OCI-LY1 (cell line): Measurements from ENCODE around the gene FMNL3.

Source experiments
- H2AFZ ChIP-seq: fragments of 200-600 bp; sonication (generic), shearing (Covaris generic); 2 replicates; pipeline ENCODE4 v1.6.0; 2014; ENCODE audit warnings: antibody characterized with exemption, mild to moderate bottlenecking, low read length
- H3F3A ChIP-seq: fragments of 200-600 bp; sonication (generic), shearing (Covaris generic); 2 replicates; pipeline ENCODE4 v1.6.0; 2014; ENCODE audit warnings: mild to moderate bottlenecking, antibody characterized with exemption, low read length, moderate library complexity; ENCODE audit not compliant: insufficient read depth
- H3K27ac ChIP-seq: fragments of 200-600 bp; sonication (generic); 2 replicates; pipeline ENCODE4 v1.5.1; 2014; ENCODE audit warnings: low read length, mixed run types, mild to moderate bottlenecking, low read depth; ENCODE audit not compliant: poor library complexity, severe bottlenecking
- H3K27me3 ChIP-seq: fragments of 200-600 bp; sonication (generic); 2 replicates; pipeline ENCODE4 v1.6.0; 2014; ENCODE audit warnings: antibody characterized with exemption, mild to moderate bottlenecking, low read length, moderate library complexity; ENCODE audit not compliant: insufficient read depth
- H3K36me3 ChIP-seq: fragments of 200-600 bp; sonication (generic); 2 replicates; pipeline ENCODE4 v1.6.1; 2014; ENCODE audit warnings: mild to moderate bottlenecking, antibody characterized with exemption, low read length, moderate library complexity, mixed read lengths; ENCODE audit not compliant: insufficient read depth
- H3K4me1 ChIP-seq: fragments of 200-600 bp; sonication (generic); 2 replicates; pipeline ENCODE4 v1.5.1; 2014; ENCODE audit warnings: mild to moderate bottlenecking, low read length, moderate library complexity; ENCODE audit not compliant: insufficient read depth, severe bottlenecking
- H3K4me2 ChIP-seq: fragments of 200-600 bp; sonication (generic), shearing (Covaris generic); 2 replicates; pipeline ENCODE4 v1.6.1; 2014; ENCODE audit warnings: low read length
- H3K4me3 ChIP-seq: fragments of 200-600 bp; sonication (generic); 2 replicates; pipeline ENCODE4 v1.5.1; 2014; ENCODE audit warnings: low read length, low read depth, mild to moderate bottlenecking, mixed read lengths; ENCODE audit not compliant: poor library complexity, severe bottlenecking
- H3K79me2 ChIP-seq: fragments of 200-600 bp; shearing (Covaris generic); 2 replicates; pipeline ENCODE4 v1.6.1; 2016; ENCODE audit warnings: mixed run types, low read length, mixed read lengths; ENCODE audit not compliant: insufficient read depth
- H3K9ac ChIP-seq: fragments of 200-600 bp; sonication (generic), shearing (Covaris generic); 2 replicates; pipeline ENCODE4 v1.6.1; 2014; ENCODE audit warnings: mild to moderate bottlenecking, low read length, mixed read lengths
- H3K9me2 ChIP-seq: fragments of 200-600 bp; sonication (generic), shearing (Covaris generic); 2 replicates; pipeline ENCODE4 v1.6.1; 2014; ENCODE audit warnings: low read depth, mild to moderate bottlenecking, low read length, mixed read lengths
- H3K9me3 ChIP-seq: fragments of 200-600 bp; shearing (Covaris generic); 2 replicates; pipeline ENCODE4 v1.6.1; 2014; ENCODE audit warnings: low read length, mixed read lengths
- H4K20me1 ChIP-seq: fragments of 200-600 bp; sonication (generic), shearing (Covaris generic); 2 replicates; pipeline ENCODE4 v1.6.0; 2016; ENCODE audit warnings: mild to moderate bottlenecking, low read length; ENCODE audit not compliant: insufficient read depth
- CTCF ChIP-seq: fragments of 200-600 bp; sonication (generic), shearing (Covaris generic); IDR thresholded peaks from 2 replicates; pipeline ENCODE4 v1.5.1; 2017; ENCODE audit warnings: mild to moderate bottlenecking, antibody characterized with exemption, low read length, moderate library complexity, mixed read lengths
- EZH2 ChIP-seq: fragments of 200-600 bp; sonication (generic), shearing (Covaris generic); IDR thresholded peaks from 2 replicates; pipeline ENCODE4 v1.8.0; 2017; ENCODE audit warnings: borderline replicate concordance, mixed run types, mild to moderate bottlenecking, antibody characterized with exemption, low read length, moderate library complexity, mixed read lengths

The FMNL3 gene

DNA sequence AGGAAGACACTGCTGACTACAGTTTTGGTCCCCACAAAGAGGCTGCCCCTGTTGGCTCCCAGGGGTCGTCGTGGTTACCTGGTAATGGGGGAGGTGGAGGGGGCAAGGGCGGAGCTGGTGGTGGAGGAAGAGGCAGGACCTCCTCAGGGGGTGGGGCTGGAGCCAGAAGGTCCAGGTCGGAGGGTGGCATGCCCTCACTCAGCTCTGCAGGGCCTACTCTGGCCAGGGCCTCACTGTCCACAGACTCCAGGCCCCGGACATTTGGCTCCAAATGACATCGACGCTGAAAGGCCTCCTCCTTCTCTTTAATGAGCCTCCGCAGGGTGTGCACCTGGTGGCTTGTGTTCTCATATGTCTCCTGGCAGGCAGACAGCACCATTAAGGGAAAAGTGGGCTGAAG, 55.4 kb downstream of the FMNL3 start:
- H3F3A ChIP-seq: no peaks in the 10 kb centered on the region
- no peaks in the 10 kb centered on the region for H3K36me3 ChIP-seq

GRCh38 chr12:49649892-49650291, 57.3 kb downstream of the FMNL3 start:
- no peaks in the 10 kb centered on the region for H3F3A ChIP-seq
- H4K20me1 ChIP-seq: no peaks in the 10 kb centered on the region
- no peaks in the 10 kb centered on the region for H3K9me2 ChIP-seq
- no peak overlapping the region for H3K4me3 ChIP-seq
- no peak overlapping the region for H2AFZ ChIP-seq
- H3K27ac ChIP-seq: no peak overlapping the region
- no peak for TF ChIP-seq CTCF
- TF ChIP-seq EZH2: no peak
- no peak overlapping the region for H3K9ac ChIP-seq
- H3K4me2 ChIP-seq: no peak overlapping the region
- H3K36me3 ChIP-seq: no peaks in the 10 kb centered on the region
- H3K4me1 ChIP-seq: no peaks in the 10 kb centered on the region
- no peaks in the 10 kb centered on the region for H3K9me3 ChIP-seq
- H3K27me3 ChIP-seq: no peaks in the 10 kb centered on the region
- H3K79me2 ChIP-seq: no peaks in the 10 kb centered on the region

More for the DNA sequence above, 55.4 kb downstream of the FMNL3 start:
- no peaks in the 10 kb centered on the region for H3K9me2 ChIP-seq
- no peak overlapping the region for H2AFZ ChIP-seq
- H3K79me2 ChIP-seq: no peaks in the 10 kb centered on the region
- no peak for TF ChIP-seq CTCF
- TF ChIP-seq EZH2: no peak
- H3K9me3 ChIP-seq: no peaks in the 10 kb centered on the region
- H3K4me3 ChIP-seq: no peak overlapping the region
- no peaks in the 10 kb centered on the region for H3K27me3 ChIP-seq
- H3K4me2 ChIP-seq: no peak overlapping the region
- H3K4me1 ChIP-seq: no peaks in the 10 kb centered on the region
- H3K27ac ChIP-seq: no peak overlapping the region
- no peaks in the 10 kb centered on the region for H4K20me1 ChIP-seq
- no peak overlapping the region for H3K9ac ChIP-seq

DNA sequence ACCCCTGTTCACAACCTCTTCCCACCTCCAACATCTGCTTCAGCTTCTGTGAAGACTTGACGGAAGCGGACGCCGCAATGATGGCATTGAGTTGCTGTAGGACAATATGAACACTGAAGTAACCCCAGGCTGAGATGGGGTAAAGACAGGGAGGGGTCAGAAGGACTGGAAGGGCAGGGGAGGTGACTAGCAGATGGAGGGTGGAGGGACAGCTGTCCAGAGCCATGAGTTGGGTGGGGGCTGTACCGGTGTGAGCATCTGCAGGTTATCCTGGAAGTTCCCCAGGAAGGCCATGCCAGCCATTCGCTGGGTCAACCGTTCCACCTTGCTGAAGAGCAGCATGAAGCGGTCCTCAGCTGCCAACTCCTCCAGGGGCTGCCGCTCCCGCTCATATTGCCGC, 57.8 kb downstream of the FMNL3 start:
- Histone ChIP-seq H3K4me2 (no peak overlapping the region), H2AFZ (no peak overlapping the region), H3F3A (no peaks in the 10 kb centered on the region), H3K27me3 (no peaks in the 10 kb centered on the region), H3K4me1 (no peaks in the 10 kb centered on the region), H3K9ac (no peak overlapping the region), H3K79me2 (no peaks in the 10 kb centered on the region), H3K9me3 (no peaks in the 10 kb centered on the region), H4K20me1 (no peaks in the 10 kb centered on the region), H3K4me3 (no peak overlapping the region), H3K27ac (no peak overlapping the region), H3K9me2 (no peaks in the 10 kb centered on the region), H3K36me3 (no peaks in the 10 kb centered on the region)
- TF ChIP-seq EZH2 (no peak), CTCF (no peak)
